Neural cell (in vitro differentiated cells): ENCODE measurements around the gene MON2. TPM values are rescaled to one million over a fixed set of nuclear protein-coding genes. Genes with fewer than 3 reads are reported as not detected.

Source experiments
- H2AFZ ChIP-seq: fragments of 200-600, 300-800 bp; sonication (generic), shearing (Covaris generic); 2 replicates; pipeline ENCODE4 v1.6.0; 2014; ENCODE audit warnings: low read depth, mild to moderate bottlenecking, antibody characterized with exemption, low read length, moderate library complexity
- H3F3A ChIP-seq: fragments of 200-600 bp; shearing (Covaris generic); 2 replicates; pipeline ENCODE4 v1.6.1; 2016; ENCODE audit warnings: mild to moderate bottlenecking, moderate library complexity, mixed read lengths, antibody characterized with exemption, low read length; ENCODE audit not compliant: insufficient read depth, poor library complexity, severe bottlenecking
- H3K27ac ChIP-seq: fragments of 200-600, 300-800 bp; sonication (generic), shearing (Covaris generic); 2 replicates; pipeline ENCODE4 v1.5.1; 2014; ENCODE audit warnings: mild to moderate bottlenecking, low read length, moderate library complexity
- H3K27me3 ChIP-seq: fragments of 300-800, 200-600 bp; sonication (generic), shearing (Covaris generic); 2 replicates; pipeline ENCODE4 v1.6.0; 2014; ENCODE audit warnings: mild to moderate bottlenecking, low read depth, low read length, moderate library complexity; ENCODE audit not compliant: insufficient read depth
- H3K36me3 ChIP-seq: fragments of 300-800, 200-600 bp; sonication (generic), shearing (Covaris generic); 2 replicates; pipeline ENCODE4 v1.5.1; 2014; ENCODE audit warnings: mild to moderate bottlenecking, antibody characterized with exemption, low read length, moderate library complexity; ENCODE audit not compliant: insufficient read depth
- H3K4me2 ChIP-seq: fragments of 300-800, 200-600 bp; sonication (generic), shearing (Covaris generic); 2 replicates; pipeline ENCODE4 v1.6.0; 2014; ENCODE audit warnings: mild to moderate bottlenecking, low read length
- H3K4me3 ChIP-seq: fragments of 300-800, 200-600 bp; sonication (generic), shearing (Covaris generic); 2 replicates; pipeline ENCODE4 v1.5.1; 2014; ENCODE audit warnings: mild to moderate bottlenecking, low read length, moderate library complexity
- H3K79me2 ChIP-seq: fragments of 200-600 bp; shearing (Covaris generic); replicated peaks from 2 replicates; pipeline ENCODE4 v1.6.0; 2014; ENCODE audit warnings: mild to moderate bottlenecking, low read length, moderate library complexity; ENCODE audit not compliant: insufficient read depth
- H3K9ac ChIP-seq: fragments of 300-800, 200-600 bp; sonication (generic), shearing (Covaris generic); 2 replicates; pipeline ENCODE4 v1.6.1; 2016; ENCODE audit warnings: mild to moderate bottlenecking, low read length, mixed read lengths
- H3K9me2 ChIP-seq: fragments of 200-600 bp; shearing (Covaris generic); 2 replicates; pipeline ENCODE4 v1.6.1; 2016; ENCODE audit warnings: mild to moderate bottlenecking, low read length, mixed read lengths; ENCODE audit not compliant: insufficient read depth
- H3K9me3 ChIP-seq: fragments of 200-600, 300-800 bp; sonication (generic), shearing (Covaris generic); 2 replicates; pipeline ENCODE4 v1.6.1; 2016; ENCODE audit warnings: mild to moderate bottlenecking, mixed run types, low read length, moderate library complexity, mixed read lengths
- H4K20me1 ChIP-seq: fragments of 200-600 bp; shearing (Covaris generic); 2 replicates; pipeline ENCODE4 v1.6.1; 2016; ENCODE audit warnings: mild to moderate bottlenecking, mixed run types; ENCODE audit not compliant: insufficient read depth
- EP300 ChIP-seq: fragments of 450-650 bp; conservative IDR thresholded peaks from 2 replicates; pipeline ENCODE4 v1.6.1; 2014; ENCODE audit warnings: antibody characterized with exemption, mild to moderate bottlenecking, moderate library complexity; ENCODE audit not compliant: poor library complexity, severe bottlenecking
- EZH2 ChIP-seq: fragments of 200-600, 300-800 bp; shearing (Covaris generic), sonication (generic); IDR thresholded peaks from 2 replicates; pipeline ENCODE4 v1.6.1; 2014; ENCODE audit warnings: antibody characterized with exemption, low read length, borderline replicate concordance, mild to moderate bottlenecking; ENCODE audit not compliant: insufficient read depth, poor library complexity, severe bottlenecking
- POLR2AphosphoS5 ChIP-seq: IDR thresholded peaks from 2 replicates; pipeline ENCODE4 v1.6.1; 2012
- RAD21 ChIP-seq: fragments of 450-650 bp; conservative IDR thresholded peaks from 2 replicates; pipeline ENCODE4 v1.6.1; 2014; ENCODE audit warnings: antibody characterized with exemption, mild to moderate bottlenecking, moderate library complexity
- TAF1 ChIP-seq: IDR thresholded peaks from 2 replicates; pipeline ENCODE4 v1.6.1; 2012; ENCODE audit warnings: low read depth
- polyA plus RNA-seq: library from polyadenylated mRNA; depleted of rRNA; stranded (reverse); fragments of >200 nt; gene quantifications from 2 replicates; pipeline ENCODE4 v1.2.3, GENCODE V29; 2014
- TF ChIP-seq, protein P1 (sequence below): fragments of 450-650 bp; IDR thresholded peaks from 2 replicates; pipeline ENCODE4 v1.5.1; 2014; ENCODE audit warnings: antibody characterized with exemption, mild to moderate bottlenecking, moderate library complexity; ENCODE audit not compliant: poor library complexity, severe bottlenecking
- TF ChIP-seq, protein P2 (sequence below): IDR thresholded peaks from 2 replicates; pipeline ENCODE4 v1.6.1; 2012; ENCODE audit warnings: borderline replicate concordance

MON2 gene
- polyA plus RNA-seq, 1 donor from 2014 or later, result 44.2 TPM

- no peaks in the 10 kb centered on the region for H3K9me3 ChIP-seq
- no peaks in the 10 kb centered on the region for H4K20me1 ChIP-seq
- peaks cover 41% of the 10 kb centered on the region for H3K79me2 ChIP-seq
- H2AFZ ChIP-seq, result no peak overlapping the region
- H3K27ac ChIP-seq, result no peak overlapping the region
- no peak overlapping the region for H3K4me2 ChIP-seq
- H3K9ac ChIP-seq, result no peak overlapping the region
- no peaks in the 10 kb centered on the region for H3F3A ChIP-seq
- no peaks in the 10 kb centered on the region for H3K27me3 ChIP-seq
- H3K9me2 ChIP-seq, result no peaks in the 10 kb centered on the region
- no peak overlapping the region for H3K4me3 ChIP-seq
- TF ChIP-seq, protein P1, sequence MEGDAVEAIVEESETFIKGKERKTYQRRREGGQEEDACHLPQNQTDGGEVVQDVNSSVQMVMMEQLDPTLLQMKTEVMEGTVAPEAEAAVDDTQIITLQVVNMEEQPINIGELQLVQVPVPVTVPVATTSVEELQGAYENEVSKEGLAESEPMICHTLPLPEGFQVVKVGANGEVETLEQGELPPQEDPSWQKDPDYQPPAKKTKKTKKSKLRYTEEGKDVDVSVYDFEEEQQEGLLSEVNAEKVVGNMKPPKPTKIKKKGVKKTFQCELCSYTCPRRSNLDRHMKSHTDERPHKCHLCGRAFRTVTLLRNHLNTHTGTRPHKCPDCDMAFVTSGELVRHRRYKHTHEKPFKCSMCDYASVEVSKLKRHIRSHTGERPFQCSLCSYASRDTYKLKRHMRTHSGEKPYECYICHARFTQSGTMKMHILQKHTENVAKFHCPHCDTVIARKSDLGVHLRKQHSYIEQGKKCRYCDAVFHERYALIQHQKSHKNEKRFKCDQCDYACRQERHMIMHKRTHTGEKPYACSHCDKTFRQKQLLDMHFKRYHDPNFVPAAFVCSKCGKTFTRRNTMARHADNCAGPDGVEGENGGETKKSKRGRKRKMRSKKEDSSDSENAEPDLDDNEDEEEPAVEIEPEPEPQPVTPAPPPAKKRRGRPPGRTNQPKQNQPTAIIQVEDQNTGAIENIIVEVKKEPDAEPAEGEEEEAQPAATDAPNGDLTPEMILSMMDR, result peak; percentile 10
- TF ChIP-seq, protein P2, sequence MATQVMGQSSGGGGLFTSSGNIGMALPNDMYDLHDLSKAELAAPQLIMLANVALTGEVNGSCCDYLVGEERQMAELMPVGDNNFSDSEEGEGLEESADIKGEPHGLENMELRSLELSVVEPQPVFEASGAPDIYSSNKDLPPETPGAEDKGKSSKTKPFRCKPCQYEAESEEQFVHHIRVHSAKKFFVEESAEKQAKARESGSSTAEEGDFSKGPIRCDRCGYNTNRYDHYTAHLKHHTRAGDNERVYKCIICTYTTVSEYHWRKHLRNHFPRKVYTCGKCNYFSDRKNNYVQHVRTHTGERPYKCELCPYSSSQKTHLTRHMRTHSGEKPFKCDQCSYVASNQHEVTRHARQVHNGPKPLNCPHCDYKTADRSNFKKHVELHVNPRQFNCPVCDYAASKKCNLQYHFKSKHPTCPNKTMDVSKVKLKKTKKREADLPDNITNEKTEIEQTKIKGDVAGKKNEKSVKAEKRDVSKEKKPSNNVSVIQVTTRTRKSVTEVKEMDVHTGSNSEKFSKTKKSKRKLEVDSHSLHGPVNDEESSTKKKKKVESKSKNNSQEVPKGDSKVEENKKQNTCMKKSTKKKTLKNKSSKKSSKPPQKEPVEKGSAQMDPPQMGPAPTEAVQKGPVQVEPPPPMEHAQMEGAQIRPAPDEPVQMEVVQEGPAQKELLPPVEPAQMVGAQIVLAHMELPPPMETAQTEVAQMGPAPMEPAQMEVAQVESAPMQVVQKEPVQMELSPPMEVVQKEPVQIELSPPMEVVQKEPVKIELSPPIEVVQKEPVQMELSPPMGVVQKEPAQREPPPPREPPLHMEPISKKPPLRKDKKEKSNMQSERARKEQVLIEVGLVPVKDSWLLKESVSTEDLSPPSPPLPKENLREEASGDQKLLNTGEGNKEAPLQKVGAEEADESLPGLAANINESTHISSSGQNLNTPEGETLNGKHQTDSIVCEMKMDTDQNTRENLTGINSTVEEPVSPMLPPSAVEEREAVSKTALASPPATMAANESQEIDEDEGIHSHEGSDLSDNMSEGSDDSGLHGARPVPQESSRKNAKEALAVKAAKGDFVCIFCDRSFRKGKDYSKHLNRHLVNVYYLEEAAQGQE, result no peak
- H3K36me3 ChIP-seq, result no peaks in the 10 kb centered on the region
Observed at GRCh38 chr12:62472472-62472871, 5.8 kb downstream of the MON2 start.

- Histone ChIP-seq H3K9ac (no peak overlapping the region), H3K27ac (no peak overlapping the region), H3K9me2 (no peaks in the 10 kb centered on the region), H3K27me3 (no peaks in the 10 kb centered on the region), H3K4me3 (no peak overlapping the region), H3F3A (no peaks in the 10 kb centered on the region), H2AFZ (no peak overlapping the region), H3K9me3 (no peaks in the 10 kb centered on the region), H3K36me3 (peaks cover 3% of the 10 kb centered on the region), H3K79me2 (peaks cover 8% of the 10 kb centered on the region), H4K20me1 (no peaks in the 10 kb centered on the region), H3K4me2 (no peak overlapping the region)
- TF ChIP-seq POLR2AphosphoS5 (no peak), EZH2 (no peak), TAF1 (no peak), RAD21 (no peak), EP300 (no peak)
- TF ChIP-seq, protein P2, result no peak
Observed at GRCh38 chr12:62481843-62482540, 15.4 kb downstream of the MON2 start.
